Bronchial epithelial cell (primary cell): ENCODE measurements around the gene HERC4. TPM values are rescaled to one million over a fixed set of nuclear protein-coding genes. Genes with fewer than 3 reads are reported as not detected.

Source experiments
- DNase-seq: peaks from one replicate; pipeline ENCODE4 v3.0.0-alpha.2; 2010; ENCODE audit warnings: low read depth
- FAIRE-seq: peaks from 2 replicates; lab custom pipeline; 2011; peaks lifted over from hg19 to GRCh38; lab: Jason Lieb, UNC
- H3K27me3 ChIP-seq: 2 replicates; pipeline ENCODE4 v1.5.1; 2011; ENCODE audit warnings: low read length; ENCODE audit not compliant: control insufficient read depth, insufficient read depth
- H3K36me3 ChIP-seq: 2 replicates; pipeline ENCODE4 v1.5.1; 2011; ENCODE audit warnings: low read length; ENCODE audit not compliant: control insufficient read depth, insufficient read depth
- H3K4me3 ChIP-seq: 2 replicates; pipeline ENCODE4 v1.5.1; 2011; ENCODE audit warnings: mild to moderate bottlenecking, low read depth, low read length, control low read depth
- total RNA-seq: library from RNA; depleted of rRNA; stranded (reverse); fragments of >200 nt; gene quantifications from 2 replicates; pipeline ENCODE4 v1.2.1, GENCODE V29; 2014
- TF ChIP-seq, protein P1 (sequence below): IDR thresholded peaks from 2 replicates; pipeline ENCODE4 v1.5.1; 2011; ENCODE audit warnings: mild to moderate bottlenecking, moderate library complexity, low read length, control low read depth, inconsistent platforms; ENCODE audit not compliant: insufficient read depth, severe bottlenecking

HERC4 gene
- total RNA-seq, 1 donor from 2014 or later = 37.9 TPM

- TF ChIP-seq, protein P1, sequence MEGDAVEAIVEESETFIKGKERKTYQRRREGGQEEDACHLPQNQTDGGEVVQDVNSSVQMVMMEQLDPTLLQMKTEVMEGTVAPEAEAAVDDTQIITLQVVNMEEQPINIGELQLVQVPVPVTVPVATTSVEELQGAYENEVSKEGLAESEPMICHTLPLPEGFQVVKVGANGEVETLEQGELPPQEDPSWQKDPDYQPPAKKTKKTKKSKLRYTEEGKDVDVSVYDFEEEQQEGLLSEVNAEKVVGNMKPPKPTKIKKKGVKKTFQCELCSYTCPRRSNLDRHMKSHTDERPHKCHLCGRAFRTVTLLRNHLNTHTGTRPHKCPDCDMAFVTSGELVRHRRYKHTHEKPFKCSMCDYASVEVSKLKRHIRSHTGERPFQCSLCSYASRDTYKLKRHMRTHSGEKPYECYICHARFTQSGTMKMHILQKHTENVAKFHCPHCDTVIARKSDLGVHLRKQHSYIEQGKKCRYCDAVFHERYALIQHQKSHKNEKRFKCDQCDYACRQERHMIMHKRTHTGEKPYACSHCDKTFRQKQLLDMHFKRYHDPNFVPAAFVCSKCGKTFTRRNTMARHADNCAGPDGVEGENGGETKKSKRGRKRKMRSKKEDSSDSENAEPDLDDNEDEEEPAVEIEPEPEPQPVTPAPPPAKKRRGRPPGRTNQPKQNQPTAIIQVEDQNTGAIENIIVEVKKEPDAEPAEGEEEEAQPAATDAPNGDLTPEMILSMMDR = no peak
- Histone ChIP-seq H3K4me3 (no peak overlapping the region), H3K36me3 (no peaks in the 10 kb centered on the region), H3K27me3 (no peaks in the 10 kb centered on the region)
- FAIRE-seq (no peak), DNase-seq (no peak)
Observed at GRCh38 chr10:68112837-68113236, 37.8 kb upstream of the HERC4 start.

- FAIRE-seq (no peak), DNase-seq (no peak)
- no peak overlapping the region for H3K4me3 ChIP-seq
- H3K27me3 ChIP-seq = no peaks in the 10 kb centered on the region
- H3K36me3 ChIP-seq = no peaks in the 10 kb centered on the region
- TF ChIP-seq, protein P1 = no peak
Observed at GRCh38 chr10:68111584-68111983, 36.5 kb upstream of the HERC4 start.

GRCh38 chr10:68110027-68110426, 34.9 kb upstream of the HERC4 start:
- Histone ChIP-seq H3K4me3 (no peak overlapping the region), H3K27me3 (no peaks in the 10 kb centered on the region), H3K36me3 (no peaks in the 10 kb centered on the region)
- TF ChIP-seq, protein P1 = no peak
- DNase-seq (no peak), FAIRE-seq (no peak)

DNA sequence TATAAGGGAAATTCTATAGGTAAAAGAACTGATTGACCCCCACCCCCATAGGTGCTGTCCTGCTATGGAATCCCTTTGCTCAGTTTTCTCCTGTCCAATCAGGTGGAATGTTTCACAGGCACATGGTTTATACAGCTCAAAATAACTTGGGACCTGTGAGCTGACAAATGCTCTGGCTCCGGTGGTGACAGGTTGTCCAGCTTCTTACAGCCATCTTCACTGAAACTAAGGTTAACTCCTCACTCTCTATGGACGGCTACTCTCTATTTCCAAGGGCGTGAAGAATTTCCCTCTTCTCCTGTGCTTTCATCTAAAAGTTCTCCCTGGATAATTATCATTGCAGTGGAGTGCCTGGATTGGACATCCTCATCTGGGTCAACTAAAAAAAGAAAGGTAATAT, 34.2 kb upstream of the HERC4 start, which contains the start of gene MYPN:
MYPN (plus strand) TSS at position 158 of the 400 bp plus-strand sequence. CDS start 11,951 bp downstream, outside the sequence.
- H3K36me3 ChIP-seq = no peaks in the 10 kb centered on the region
- no peak for FAIRE-seq
- no peaks in the 10 kb centered on the region for H3K27me3 ChIP-seq
- DNase-seq = no peak
- no peak within 1 kb of the TSS for H3K4me3 ChIP-seq
- TF ChIP-seq, protein P1 = no peak

DNA sequence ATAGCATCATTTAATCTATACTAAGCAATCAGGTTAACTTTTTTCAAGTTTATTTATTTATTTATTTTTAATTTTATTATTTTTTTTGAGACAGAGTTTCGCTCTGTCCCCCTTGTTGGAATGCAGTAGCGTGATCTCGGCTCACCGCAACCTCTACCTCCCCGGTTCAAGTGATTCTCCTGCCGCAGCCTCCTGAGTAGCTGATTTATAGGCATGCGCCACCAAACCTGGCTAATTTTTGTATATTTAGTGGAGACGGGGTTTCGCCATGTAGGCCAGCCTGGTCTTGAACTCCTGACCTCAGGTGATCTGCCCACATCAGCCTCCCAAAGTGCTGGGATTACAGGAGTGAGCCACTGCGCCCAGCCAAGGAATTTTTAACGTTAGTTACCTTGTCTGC, 33.6 kb upstream of the HERC4 start:
- TF ChIP-seq, protein P1 = no peak
- Histone ChIP-seq H3K4me3 (no peak overlapping the region), H3K27me3 (no peaks in the 10 kb centered on the region), H3K36me3 (no peaks in the 10 kb centered on the region)
- DNase-seq (no peak), FAIRE-seq (no peak)

- DNase-seq (no peak), FAIRE-seq (no peak)
- H3K27me3 ChIP-seq = no peaks in the 10 kb centered on the region
- TF ChIP-seq, protein P1 = no peak
- no peaks in the 10 kb centered on the region for H3K36me3 ChIP-seq
- H3K4me3 ChIP-seq = no peak overlapping the region
Observed at GRCh38 chr10:68108051-68108450, 33.0 kb upstream of the HERC4 start.
